ENCODE results near the gene IQSEC1.

The IQSEC1 gene

GRCh38 chr3:13006216-13006990, 66.8 kb downstream of the IQSEC1 start:
- no peak overlapping the region for H3K4me3 ChIP-seq (replicated peaks in 1 of 2; ENCODE audit: low read depth in 2 of 2, low read length in 2 of 2)
- no peak for TF ChIP-seq CTCF (IDR thresholded peaks at IDR 0.05; ENCODE audit: low read depth, low read length)
- DNase-seq (ENCODE audit: low read depth in 2 of 2), result no peak

GRCh38 chr3:13005301-13005700, 67.9 kb downstream of the IQSEC1 start:
- TF ChIP-seq CTCF (IDR thresholded peaks at IDR 0.05; ENCODE audit: low read depth, low read length), result no peak
- DNase-seq (ENCODE audit: low read depth in 2 of 2), result no peak
- H3K4me3 ChIP-seq (replicated peaks in 1 of 2; ENCODE audit: low read depth in 2 of 2, low read length in 2 of 2), result no peak overlapping the region

GRCh38 chr3:13004376-13004775, 68.9 kb downstream of the IQSEC1 start:
- no peak overlapping the region for H3K4me3 ChIP-seq (replicated peaks in 1 of 2; ENCODE audit: low read depth in 2 of 2, low read length in 2 of 2)
- DNase-seq (ENCODE audit: low read depth in 2 of 2), result no peak
- no peak for TF ChIP-seq CTCF (IDR thresholded peaks at IDR 0.05; ENCODE audit: low read depth, low read length)

GRCh38 chr3:13003608-13004007, 69.6 kb downstream of the IQSEC1 start:
- DNase-seq (ENCODE audit: low read depth in 2 of 2), result no peak
- no peak for TF ChIP-seq CTCF (IDR thresholded peaks at IDR 0.05; ENCODE audit: low read depth, low read length)
- no peak overlapping the region for H3K4me3 ChIP-seq (replicated peaks in 1 of 2; ENCODE audit: low read depth in 2 of 2, low read length in 2 of 2)

GRCh38 chr3:13002398-13003124, 70.7 kb downstream of the IQSEC1 start:
- TF ChIP-seq CTCF (IDR thresholded peaks at IDR 0.05; ENCODE audit: low read depth, low read length), result no peak
- DNase-seq (ENCODE audit: low read depth in 2 of 2), result no peak
- no peak overlapping the region for H3K4me3 ChIP-seq (replicated peaks in 1 of 2; ENCODE audit: low read depth in 2 of 2, low read length in 2 of 2)

GRCh38 chr3:12999147-13000140, 73.8 kb downstream of the IQSEC1 start:
- peak in 1 of 2 donors; percentile 32 for DNase-seq (ENCODE audit: low read depth in 2 of 2)
- H3K4me3 ChIP-seq (replicated peaks in 1 of 2; ENCODE audit: low read depth in 2 of 2, low read length in 2 of 2), result no peak overlapping the region
- TF ChIP-seq CTCF (IDR thresholded peaks at IDR 0.05; ENCODE audit: low read depth, low read length), result no peak

Data from cardiac fibroblast (primary cell).